GM23338 (cell line): ENCODE measurements around the gene PSKH1. TPM values are rescaled to one million over a fixed set of nuclear protein-coding genes. Genes with fewer than 3 reads are reported as not detected.

Experiments
- ATAC-seq: fragments of 200-7000 bp; cut with Tn5 transposase; 3 replicates; pipeline ENCODE4 v1.9.1; 2020
- DNase-seq: peaks from one replicate; pipeline ENCODE4 v3.0.0-alpha.2; 2015; ENCODE audit warnings: low spot score
- H2AFZ ChIP-seq: fragments of 200-600 bp; sonication (generic); 2 replicates; pipeline ENCODE4 v1.8.0; 2016; ENCODE audit warnings: antibody characterized with exemption, mild to moderate bottlenecking, moderate library complexity
- H3F3A ChIP-seq: fragments of 200-600 bp; sonication (generic); replicated peaks from 2 replicates; pipeline ENCODE4 v1.8.0; 2017; ENCODE audit warnings: antibody characterized with exemption, mixed run types, low read depth
- H3K27ac ChIP-seq: fragments of 200-600 bp; sonication (generic); 2 replicates; pipeline ENCODE4 v1.6.1; 2016; ENCODE audit warnings: low read depth
- H3K27me3 ChIP-seq: fragments of 200-600 bp; sonication (generic); 2 replicates; pipeline ENCODE4 v1.8.0; 2016; ENCODE audit warnings: mild to moderate bottlenecking, mixed run types, moderate library complexity; ENCODE audit not compliant: insufficient read depth
- H3K36me3 ChIP-seq: fragments of 200-600 bp; sonication (generic); 2 replicates; pipeline ENCODE4 v1.8.0; 2016; ENCODE audit warnings: mild to moderate bottlenecking; ENCODE audit not compliant: insufficient read depth
- H3K4me1 ChIP-seq: fragments of 200-600 bp; sonication (generic); 2 replicates; pipeline ENCODE4 v1.8.0; 2016; ENCODE audit warnings: mild to moderate bottlenecking, moderate library complexity; ENCODE audit not compliant: insufficient read depth
- H3K4me2 ChIP-seq: fragments of 200-600 bp; sonication (generic); 2 replicates; pipeline ENCODE4 v1.7.1; 2017; ENCODE audit warnings: mixed run types
- H3K4me3 ChIP-seq: fragments of 200-600 bp; sonication (generic); 2 replicates; pipeline ENCODE4 v1.6.1; 2016; ENCODE audit warnings: mixed run types
- H3K79me2 ChIP-seq: fragments of 200-600 bp; sonication (generic); replicated peaks from 2 replicates; pipeline ENCODE4 v1.8.0; 2017; ENCODE audit warnings: mild to moderate bottlenecking; ENCODE audit not compliant: insufficient read depth
- H3K9me2 ChIP-seq: fragments of 200-600 bp; sonication (generic); 2 replicates; pipeline ENCODE4 v1.8.0; 2017; ENCODE audit not compliant: insufficient read depth
- H4K20me1 ChIP-seq: fragments of 200-600 bp; sonication (generic); replicated peaks from 2 replicates; pipeline ENCODE4 v1.8.0; 2017; ENCODE audit warnings: mild to moderate bottlenecking; ENCODE audit not compliant: insufficient read depth
- H3K27ac Mint-ChIP-seq: 2 replicates; pipeline ENCODE4 v1.8.0; 2020; ENCODE audit warnings: inconsistent platforms, mild to moderate bottlenecking, moderate library complexity, mixed read lengths
- H3K27me3 Mint-ChIP-seq: 3 replicates; pipeline ENCODE4 v1.8.0; 2022; ENCODE audit warnings: low read depth, mild to moderate bottlenecking, moderate library complexity, mixed read lengths, inconsistent platforms; ENCODE audit not compliant: insufficient read depth, poor library complexity
- H3K36me3 Mint-ChIP-seq: 3 replicates; pipeline ENCODE4 v1.8.0; 2021; ENCODE audit warnings: low read depth, mild to moderate bottlenecking, inconsistent platforms, moderate library complexity, mixed read lengths
- H3K4me1 Mint-ChIP-seq: 3 replicates; pipeline ENCODE4 v1.8.0; 2020; ENCODE audit warnings: mild to moderate bottlenecking, inconsistent platforms, mixed read lengths
- H3K4me3 Mint-ChIP-seq: 3 replicates; pipeline ENCODE4 v1.8.0; 2021; ENCODE audit warnings: moderate library complexity, mild to moderate bottlenecking, inconsistent platforms, mixed read lengths
- H3K9me3 Mint-ChIP-seq: 3 replicates; pipeline ENCODE4 v1.8.0; 2020; ENCODE audit warnings: moderate library complexity, mild to moderate bottlenecking, inconsistent platforms, mixed read lengths
- CREB1 ChIP-seq: fragments of 250-450 bp; sonication (Bioruptor Pico); IDR thresholded peaks from 2 replicates; pipeline ENCODE4 v1.5.0; 2020; ENCODE audit warnings: low read depth, mild to moderate bottlenecking, moderate library complexity
- CTCF ChIP-seq, 2 experiments: fragments of 200-600 bp in 1 of 2; sonication (generic) in 1 of 2; conservative IDR thresholded peaks; 2 replicates each; pipeline versions ENCODE4 v1.5.1 to v1.6.1; 2016 to 2017; ENCODE audit warnings: antibody characterized with exemption in 2 of 2, low read depth in 2 of 2, mild to moderate bottlenecking in 2 of 2, moderate library complexity in 1 of 2
- ETS1 ChIP-seq: IDR thresholded peaks from 2 replicates; pipeline ENCODE4 v1.6.1; 2016; ENCODE audit warnings: antibody characterized with exemption
- EZH2 ChIP-seq: fragments of 200-600 bp; sonication (generic); IDR thresholded peaks from one replicate; pipeline ENCODE4 v1.8.0; 2017; ENCODE audit warnings: antibody characterized with exemption, mild to moderate bottlenecking, low read depth; ENCODE audit not compliant: unreplicated experiment
- EZH2phosphoT487 ChIP-seq: fragments of 200-600 bp; sonication (generic); IDR thresholded peaks from one replicate; pipeline ENCODE4 v1.8.1; 2018; ENCODE audit warnings: antibody characterized with exemption; ENCODE audit not compliant: unreplicated experiment
- JUNB ChIP-seq: IDR thresholded peaks from one replicate; pipeline ENCODE4 v1.6.1; 2016; ENCODE audit warnings: antibody characterized with exemption; ENCODE audit not compliant: unreplicated experiment
- NANOG ChIP-seq: IDR thresholded peaks from 2 replicates; pipeline ENCODE4 v1.6.1; 2016; ENCODE audit warnings: antibody characterized with exemption, borderline replicate concordance
- POLR2AphosphoS5 ChIP-seq: IDR thresholded peaks from 2 replicates; pipeline ENCODE4 v1.6.1; 2016; ENCODE audit warnings: antibody characterized with exemption, low read depth
- REST ChIP-seq: IDR thresholded peaks from one replicate; pipeline ENCODE4 v1.6.1; 2018; ENCODE audit warnings: antibody characterized with exemption; ENCODE audit not compliant: unreplicated experiment
- STAT1 ChIP-seq: IDR thresholded peaks from one replicate; pipeline ENCODE4 v1.6.1; 2016; ENCODE audit warnings: antibody characterized with exemption; ENCODE audit not compliant: unreplicated experiment
- ZNF114 ChIP-seq: fragments of 250-450 bp; sonication (Bioruptor Pico); IDR thresholded peaks from 2 replicates; pipeline ENCODE4 v1.5.0; 2020; ENCODE audit warnings: mild to moderate bottlenecking, moderate library complexity
- ZNF331 ChIP-seq: fragments of 250-450 bp; sonication (Bioruptor Pico); IDR thresholded peaks from 2 replicates; pipeline ENCODE4 v1.5.0; 2020; ENCODE audit warnings: low read depth, mild to moderate bottlenecking, moderate library complexity
- ZNF462 ChIP-seq: fragments of 250-450 bp; sonication (Bioruptor Pico); IDR thresholded peaks from 2 replicates; pipeline ENCODE4 v1.5.0; 2020; ENCODE audit warnings: mild to moderate bottlenecking, moderate library complexity
- polyA plus RNA-seq: library from polyadenylated mRNA; unstranded; fragments of >200 nt; fragmentation: Nextera tagmentation; extraction: Ambion mirVana; gene quantifications from 2 replicates; pipeline ENCODE4 v1.2.1, GENCODE V29; 2016
- total RNA-seq: library from RNA; depleted of rRNA; stranded (reverse); fragments of >200 nt; shearing (Covaris generic); gene quantifications from 2 replicates; pipeline ENCODE4 v1.2.3, GENCODE V29; 2014

The PSKH1 gene
- total and polyA plus RNA-seq, 2 experiments from 2014 or later = 14.3 to 23.9 TPM

GRCh38 chr16:67923414-67924116 is 30.5 kb downstream of the PSKH1 start:
- no peaks in the 10 kb centered on the region for H3K36me3 Mint-ChIP-seq
- no peaks in the 10 kb centered on the region for H3K9me3 Mint-ChIP-seq
- Histone ChIP-seq H3K27me3 (no peaks in the 10 kb centered on the region), H3K4me2 (no peak overlapping the region), H3F3A (0 out of 2 replicates have a peak, but pooled peaks cover 6% of the 10 kb centered on the region), H3K4me1 (peaks cover 6% of the 10 kb centered on the region; the same call in 1 of the 2 replicates), H4K20me1 (no peaks in the 10 kb centered on the region; the same call in 1 of the 2 replicates), H3K9me2 (no peaks in the 10 kb centered on the region), H3K36me3 (no peaks in the 10 kb centered on the region), H2AFZ (no peak overlapping the region), H3K4me3 (no peak overlapping the region), H3K79me2 (no peaks in the 10 kb centered on the region), H3K27ac (no peak overlapping the region)
- H3K27me3 Mint-ChIP-seq = peaks cover 12% of the 10 kb centered on the region
- H3K27ac Mint-ChIP-seq = no peak overlapping the region
- ATAC-seq = no peak
- TF ChIP-seq STAT1 (no peak), NANOG (no peak), EZH2phosphoT487 (no peak), ZNF331 (CRISPR knock-in tag) (no peak), REST (no peak), ZNF462 (no peak), CREB1 (no peak), ETS1 (no peak), POLR2AphosphoS5 (no peak), EZH2 (no peak), ZNF114 (no peak), CTCF (conservative IDR thresholded peaks at IDR 0.05; ENCODE audit: low read depth in 2 of 2) (no peak), JUNB (no peak)
- peaks cover 19% of the 10 kb centered on the region for H3K4me1 Mint-ChIP-seq
- DNase-seq = no peak
- no peak overlapping the region; the same call in 2 of the 3 replicates for H3K4me3 Mint-ChIP-seq
